SKM-1 treated with dmso at 0.1 percent for 144 hours (cell line): ENCODE measurements around the gene NDST1.
"Not testable (repeated sequence)": the region's sequence is repeated elsewhere in the genome, so short reads cannot be mapped to it uniquely, and the experiment has no call there.

Experiments used
- DNase-seq: peaks from one replicate; lab custom pipeline; 2025; ENCODE audit not compliant: unreplicated experiment; lab: John Stamatoyannopoulos, UW

Gene NDST1

DNA sequence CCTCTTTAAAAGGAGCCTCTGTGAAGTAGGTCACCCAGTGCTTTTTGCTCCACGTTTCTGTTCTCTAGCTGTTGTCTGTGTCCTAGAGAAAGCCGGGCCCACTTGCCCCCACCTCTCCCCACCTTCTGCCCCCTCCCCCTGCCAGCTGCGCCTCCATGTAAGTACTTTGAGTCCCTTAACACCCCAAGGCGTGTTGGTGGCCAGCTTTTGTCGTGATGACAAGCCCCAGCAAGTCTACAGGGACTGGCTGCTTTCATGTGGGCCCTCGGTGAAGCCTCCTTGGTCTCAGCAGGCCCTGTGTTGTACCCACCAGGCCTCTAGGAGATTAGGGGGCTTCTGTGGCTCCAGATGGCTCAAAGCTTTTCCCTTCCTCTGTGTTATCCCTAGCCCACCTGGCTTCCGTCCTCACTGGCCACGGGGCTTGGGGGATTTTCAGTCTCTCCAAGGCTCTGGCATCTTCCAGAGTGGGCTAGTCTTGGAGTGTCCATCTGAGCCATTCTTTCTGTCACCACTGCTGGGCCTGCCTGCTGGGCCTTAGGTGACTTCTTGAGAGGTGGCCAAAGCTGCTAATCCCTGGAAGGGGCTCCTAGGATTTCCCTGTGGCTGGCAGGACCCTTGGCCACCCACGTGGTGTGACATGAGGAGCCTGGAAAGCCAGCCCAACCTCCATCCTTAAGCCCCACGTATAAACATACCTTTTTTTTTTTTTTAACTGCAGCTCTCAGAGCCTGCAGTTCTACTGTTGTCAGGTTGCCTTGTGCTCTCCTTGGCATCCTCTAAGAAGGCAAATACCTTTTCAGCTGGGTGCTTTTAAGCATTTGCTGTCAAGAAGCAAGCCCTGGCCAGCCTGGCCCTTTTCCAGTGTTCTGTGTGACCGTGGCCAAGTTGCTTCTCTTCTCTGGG lies 1.1 kb upstream of the NDST1 start:
- no peak for DNase-seq

DNA sequence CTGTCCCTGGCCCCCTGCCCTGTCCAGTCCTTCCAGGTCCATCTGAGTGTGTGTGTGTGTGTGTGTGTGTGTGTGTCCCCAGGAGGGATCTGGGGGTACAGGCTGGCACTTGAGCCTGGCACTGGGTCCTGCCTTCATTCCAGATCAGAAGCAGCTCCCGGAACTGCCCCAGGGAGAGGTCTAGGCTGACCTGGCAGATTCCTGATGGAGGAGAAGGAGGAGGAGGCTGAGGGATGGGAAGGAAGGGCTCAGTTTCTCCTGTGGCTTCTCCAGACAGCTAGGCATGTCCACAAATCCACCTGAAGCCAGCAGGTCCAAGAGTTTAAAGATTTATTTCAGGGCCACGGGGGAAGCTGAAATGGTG lies 328 bp downstream of the NDST1 start:
- DNase-seq, result no peak

DNA sequence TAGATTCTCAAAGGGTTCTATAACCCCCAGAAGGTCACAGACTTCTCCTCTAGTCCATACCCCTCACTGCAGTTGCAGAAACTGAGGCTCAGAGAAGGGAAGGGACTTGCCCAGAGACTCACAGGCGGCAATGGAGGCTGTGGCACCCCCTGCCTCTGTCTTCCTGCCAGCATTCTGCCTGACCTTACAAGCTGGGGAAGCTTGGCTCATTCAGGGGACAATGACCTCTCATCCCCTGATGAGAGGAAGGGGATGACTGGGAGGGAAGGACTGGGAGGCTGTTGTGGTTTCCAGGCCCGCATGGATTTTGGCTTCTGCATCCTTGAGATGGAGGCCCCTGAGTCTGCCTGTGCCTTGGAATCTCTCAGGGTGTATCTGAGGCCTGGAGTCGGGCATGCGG lies 897 bp downstream of the NDST1 start:
- no peak for DNase-seq

DNA sequence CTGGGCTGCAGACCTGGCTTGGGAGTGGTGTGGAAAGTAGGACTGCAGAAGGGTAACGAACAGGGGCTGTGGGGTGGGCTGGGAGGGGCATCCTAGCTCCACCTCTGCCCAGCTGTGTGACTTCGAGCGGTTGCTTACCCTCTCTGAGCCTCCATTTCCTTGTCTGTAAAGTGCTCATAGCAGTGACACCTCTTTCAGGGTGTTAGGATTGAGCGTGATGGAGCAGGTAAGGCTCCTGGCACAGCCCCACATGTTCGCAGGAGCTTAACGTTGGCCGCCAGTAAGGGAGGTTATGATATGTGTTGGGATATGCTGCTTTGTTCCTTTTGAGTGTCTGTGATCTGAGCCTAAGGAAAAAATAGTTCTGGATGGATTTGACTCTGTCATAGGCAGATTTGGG lies 2.1 kb downstream of the NDST1 start:
- DNase-seq, result no peak

DNA sequence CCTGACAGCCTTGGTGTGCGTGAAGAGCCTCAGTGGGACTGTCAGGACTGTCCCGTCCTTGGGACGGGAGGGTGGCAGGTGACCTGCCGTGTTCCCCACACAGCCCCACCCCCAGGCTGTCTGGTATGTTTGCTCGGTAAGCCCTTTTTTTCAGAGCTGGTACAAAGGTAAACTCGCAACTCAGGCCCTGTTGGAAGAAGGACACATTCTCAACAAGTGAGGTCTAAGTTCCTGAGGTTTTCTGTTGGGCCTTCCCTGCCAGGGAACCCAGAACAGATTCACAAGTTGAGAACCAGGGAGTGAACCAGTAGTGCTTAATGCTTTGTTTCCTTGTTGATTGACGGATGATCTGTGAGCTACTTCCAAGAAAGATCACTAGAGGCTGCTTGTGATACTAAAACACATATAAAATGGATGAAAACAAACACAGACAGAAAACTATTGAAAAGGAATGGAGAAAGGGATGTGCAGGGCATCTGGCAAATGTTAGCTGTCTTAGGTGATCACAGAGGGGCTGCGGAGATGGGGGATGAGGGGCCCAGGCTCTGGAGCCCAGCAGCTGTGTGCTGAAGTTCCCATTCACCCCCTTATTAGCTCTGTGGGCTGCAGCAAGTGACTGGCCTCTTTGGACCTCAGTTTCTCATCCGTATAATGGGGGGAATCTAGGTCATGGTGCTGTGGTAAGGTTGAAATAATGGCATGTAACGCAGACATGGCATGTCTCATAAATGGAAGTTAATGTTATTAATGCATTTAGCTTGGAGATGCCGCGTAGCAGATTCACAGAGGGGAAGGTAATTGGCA lies 2.7 kb downstream of the NDST1 start:
- DNase-seq, result no peak

DNA sequence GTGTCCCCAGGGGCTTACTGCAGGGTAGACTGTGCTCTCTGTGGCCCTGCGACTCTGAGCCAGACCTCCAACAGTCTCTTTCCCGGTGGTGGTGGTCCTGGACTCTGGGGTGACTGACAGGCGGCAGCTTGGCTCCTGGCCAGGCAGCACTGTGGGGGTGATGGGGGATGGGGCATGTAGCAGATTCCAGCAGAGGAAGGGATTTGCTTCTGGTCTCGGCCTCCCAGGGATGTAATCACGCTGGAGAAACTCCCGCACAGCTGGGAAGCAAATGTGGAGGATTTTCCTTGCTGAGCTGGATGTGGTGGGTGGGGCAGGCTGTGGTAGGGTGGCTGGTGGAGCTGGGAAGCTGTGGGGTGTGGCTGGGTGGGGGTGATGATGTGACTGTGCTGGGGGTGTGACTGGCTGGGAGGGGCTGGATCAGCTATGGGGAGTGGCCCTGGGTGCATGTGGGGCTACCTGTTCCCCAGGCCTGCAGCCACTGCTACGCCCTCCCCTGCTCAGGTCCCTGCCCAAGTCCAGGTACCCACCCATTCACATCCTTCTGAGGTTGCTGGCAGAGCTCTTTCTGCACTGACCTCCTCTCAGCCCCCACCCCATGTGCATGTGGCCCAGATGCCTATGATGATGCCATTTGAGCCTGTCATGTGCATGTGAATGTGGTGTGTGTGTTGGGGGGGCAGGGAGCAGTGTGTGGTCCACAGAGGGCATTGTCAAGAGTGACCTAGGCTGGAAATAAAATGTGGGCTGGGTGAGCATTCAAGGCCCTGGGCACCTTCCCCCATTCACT lies 3.8 kb downstream of the NDST1 start:
- no peak for DNase-seq

DNA sequence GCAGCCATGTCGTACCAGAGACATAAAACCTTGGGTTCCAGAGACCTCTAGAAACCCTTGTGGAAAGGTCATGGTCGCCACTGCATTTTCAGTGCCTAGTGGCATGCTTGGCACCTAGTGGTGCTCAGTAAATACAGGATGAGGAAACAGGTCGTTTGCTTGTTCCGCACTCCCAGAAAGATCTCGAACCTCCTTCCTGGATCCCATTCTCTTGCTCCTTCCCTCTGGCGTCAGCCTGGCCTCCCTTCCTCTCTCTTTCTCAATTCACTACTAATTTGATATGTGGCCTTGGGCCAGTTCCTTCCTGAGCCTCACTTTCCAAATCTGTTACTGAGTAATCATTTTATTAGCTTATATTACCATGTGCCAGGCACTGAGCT lies 4.4 kb downstream of the NDST1 start:
- no peak for DNase-seq

DNA sequence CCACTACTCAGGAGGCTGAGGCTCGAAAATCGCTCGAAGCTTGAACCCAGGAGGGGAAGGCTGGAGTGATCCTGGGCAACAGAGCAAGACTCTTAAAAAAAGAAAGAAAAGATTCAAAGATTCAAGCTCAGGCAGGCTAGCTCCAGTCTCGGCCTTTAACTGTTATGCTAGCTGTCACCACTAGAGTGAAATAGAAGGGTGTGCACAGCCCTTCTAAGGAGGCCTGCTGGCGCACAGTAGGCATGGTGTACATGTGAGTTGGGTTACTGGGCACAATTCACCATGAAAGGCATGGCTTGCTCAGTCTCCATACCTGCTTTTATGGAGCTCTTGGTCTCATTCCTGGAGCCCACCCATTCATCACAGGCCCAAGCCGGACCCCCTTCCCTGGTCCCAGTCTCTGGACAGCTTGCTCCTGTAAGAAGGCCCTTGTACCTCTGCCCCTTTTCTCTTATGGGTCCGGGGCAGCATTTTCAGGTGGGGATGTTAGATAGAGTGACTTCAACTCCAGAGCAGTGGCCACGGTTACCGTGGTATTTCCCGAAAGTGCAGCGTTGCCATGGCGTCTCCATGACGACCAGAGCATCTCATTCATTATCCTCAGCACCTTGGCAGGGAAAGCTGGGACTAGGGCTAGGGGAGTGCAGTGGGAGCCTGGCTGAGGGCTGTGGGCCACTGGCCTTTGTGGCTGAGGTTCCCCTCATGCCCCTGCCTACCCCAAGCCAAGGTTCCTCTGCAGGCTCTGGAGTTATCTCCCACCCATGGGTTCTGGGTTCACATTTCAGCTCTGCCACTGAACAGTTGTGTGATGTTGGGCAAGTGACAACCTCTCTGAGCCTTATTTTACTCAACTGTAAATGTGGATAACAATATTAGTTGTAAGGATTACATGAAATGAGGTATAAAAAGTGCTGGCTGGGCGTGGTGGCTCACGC lies 5.7 kb downstream of the NDST1 start:
- DNase-seq, result no peak

DNA sequence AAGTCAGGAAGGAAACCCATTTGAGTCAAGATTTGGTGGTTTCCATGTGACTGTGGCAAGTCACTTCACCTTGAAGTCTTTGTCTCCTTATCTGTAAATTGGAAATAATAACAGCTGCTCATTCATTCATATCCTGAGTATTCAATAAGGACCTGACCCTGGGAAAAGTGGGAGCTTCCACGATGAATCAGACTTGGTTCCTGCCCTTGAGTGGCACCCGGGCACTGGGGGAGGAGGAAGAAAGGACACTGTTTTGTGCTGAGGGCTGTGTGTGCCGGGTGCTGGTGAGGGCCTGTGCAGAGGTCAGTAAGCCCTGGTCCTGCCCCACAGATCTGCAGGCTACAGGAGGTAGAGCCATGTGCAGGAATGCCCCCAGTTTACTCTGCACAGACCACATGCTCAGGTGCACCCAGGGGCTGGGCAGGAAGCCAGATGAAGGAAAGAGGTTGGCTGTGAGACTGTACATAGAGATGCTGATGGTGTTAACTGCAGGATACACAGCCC lies 6.8 kb downstream of the NDST1 start:
- DNase-seq, result no peak

DNA sequence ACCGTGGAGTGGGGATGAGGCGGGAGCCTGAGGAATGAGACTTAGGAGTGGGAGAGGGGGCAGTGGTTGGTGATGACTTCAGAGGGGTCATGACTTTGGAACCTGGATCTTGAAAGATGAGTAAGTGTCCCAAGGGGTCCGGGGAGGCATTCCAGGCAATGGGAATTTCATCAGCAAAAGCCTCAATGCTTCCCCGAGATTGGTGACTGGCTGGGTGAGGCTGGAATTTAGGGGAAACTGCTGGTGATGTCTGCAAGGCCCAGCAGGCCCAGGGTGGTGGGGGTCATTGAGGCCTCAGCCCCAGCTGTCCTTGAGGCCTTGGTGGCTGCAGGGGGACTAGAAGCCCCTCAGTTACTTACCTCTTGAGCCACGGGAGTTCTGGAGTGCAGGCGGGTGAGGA lies 7.5 kb downstream of the NDST1 start:
- no peak for DNase-seq

DNA sequence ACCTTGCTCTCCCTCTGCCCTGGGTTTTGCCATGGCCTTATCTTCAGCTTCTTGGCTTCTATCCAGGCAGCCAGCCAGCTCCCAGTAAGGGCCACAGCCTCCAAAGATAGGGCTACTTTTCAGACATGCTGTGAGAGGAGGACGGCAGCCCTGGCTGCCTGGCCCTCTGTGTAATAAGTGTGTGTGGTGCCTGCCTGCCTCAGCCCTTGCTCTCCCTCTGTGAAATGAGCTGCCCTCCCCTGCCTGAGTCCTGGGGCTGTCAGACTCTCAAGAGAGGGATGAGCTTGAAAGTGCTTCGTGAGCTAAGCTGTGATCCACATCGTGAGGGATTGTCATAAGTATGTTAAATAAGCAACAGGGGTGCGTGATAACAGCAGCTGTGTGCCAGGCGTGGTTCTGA lies 8.1 kb downstream of the NDST1 start:
- DNase-seq, result no peak

DNA sequence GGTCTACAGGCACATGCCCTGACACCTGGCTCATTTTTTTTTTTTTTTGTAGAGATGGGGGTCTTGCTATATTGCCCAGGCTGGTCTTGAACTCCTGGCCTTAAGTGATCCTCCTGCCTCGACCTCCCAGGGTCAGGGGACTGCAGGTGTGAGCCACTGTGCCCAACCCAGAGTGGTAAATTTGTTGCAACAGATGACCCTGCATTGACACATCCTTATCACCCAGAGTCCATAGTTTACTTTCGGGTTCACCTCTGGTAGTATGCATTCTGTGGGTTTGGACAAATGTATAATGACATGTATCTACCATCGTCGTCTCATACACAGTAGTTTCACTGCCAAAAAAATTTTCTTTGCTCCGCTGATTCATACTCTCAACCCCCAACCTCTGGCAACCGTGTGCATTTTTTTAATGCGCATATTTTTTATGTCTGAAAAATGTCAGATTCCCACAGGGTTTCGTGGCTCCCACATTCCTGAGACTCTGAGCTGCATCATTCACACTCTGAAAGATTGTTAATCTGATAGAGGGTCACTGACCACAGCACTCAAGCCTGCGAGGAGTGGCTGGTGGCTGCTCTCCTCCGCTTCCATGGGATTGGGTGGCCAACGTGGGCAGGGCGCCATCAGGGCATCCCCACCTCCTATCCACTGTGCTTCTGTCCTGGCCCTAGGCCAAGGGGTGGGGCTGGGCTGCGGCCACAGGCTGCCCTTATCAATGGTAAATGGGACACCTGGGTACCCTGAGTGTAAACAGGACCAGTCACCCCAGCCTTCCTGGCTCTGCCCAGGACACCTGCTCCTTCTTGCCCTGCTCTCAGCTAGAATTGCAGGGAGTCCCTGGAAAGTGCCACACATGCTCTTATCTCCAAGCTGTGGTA lies 9.6 kb downstream of the NDST1 start:
- DNase-seq, result no peak

DNA sequence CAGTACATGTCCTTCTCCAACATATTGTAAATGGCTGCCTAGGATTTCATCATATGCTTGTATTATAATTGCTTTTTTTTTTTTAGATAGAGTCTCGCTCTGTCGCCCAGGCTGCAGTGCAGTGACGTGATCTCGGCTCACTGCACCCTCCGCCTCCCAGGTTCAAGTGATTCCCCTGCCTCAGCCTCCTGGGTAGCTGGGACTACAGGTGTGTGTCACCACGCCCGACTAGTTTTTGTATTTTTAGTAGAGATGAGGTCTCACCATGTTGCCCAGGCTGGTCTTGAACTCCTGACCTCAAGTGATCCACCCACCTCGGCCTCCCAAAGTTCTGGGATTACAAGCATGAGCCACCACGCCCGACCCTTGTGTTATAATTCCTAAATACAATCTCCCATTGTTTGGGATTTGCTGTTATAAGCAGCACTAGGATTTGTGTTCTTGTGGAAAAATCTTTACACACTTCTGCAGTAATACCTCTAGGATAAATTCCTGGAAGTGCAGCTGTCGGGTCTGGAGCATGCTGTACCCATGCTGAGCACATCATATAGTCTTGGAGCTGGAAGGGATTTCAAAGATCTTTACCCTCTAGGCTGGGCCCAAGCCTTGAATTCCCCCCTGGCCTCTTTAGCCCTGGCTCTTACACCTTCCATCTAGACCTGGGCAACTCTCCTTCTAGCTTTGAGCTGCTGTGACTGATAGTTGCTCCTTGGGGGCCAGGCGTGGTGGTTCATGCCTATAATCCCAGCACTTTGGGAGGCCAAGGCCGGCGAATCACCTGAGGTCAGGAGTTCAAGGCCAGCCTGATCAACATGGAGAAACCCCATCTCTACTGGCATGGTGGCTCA lies 11.0 kb downstream of the NDST1 start:
- DNase-seq, result not testable (repeated sequence)

DNA sequence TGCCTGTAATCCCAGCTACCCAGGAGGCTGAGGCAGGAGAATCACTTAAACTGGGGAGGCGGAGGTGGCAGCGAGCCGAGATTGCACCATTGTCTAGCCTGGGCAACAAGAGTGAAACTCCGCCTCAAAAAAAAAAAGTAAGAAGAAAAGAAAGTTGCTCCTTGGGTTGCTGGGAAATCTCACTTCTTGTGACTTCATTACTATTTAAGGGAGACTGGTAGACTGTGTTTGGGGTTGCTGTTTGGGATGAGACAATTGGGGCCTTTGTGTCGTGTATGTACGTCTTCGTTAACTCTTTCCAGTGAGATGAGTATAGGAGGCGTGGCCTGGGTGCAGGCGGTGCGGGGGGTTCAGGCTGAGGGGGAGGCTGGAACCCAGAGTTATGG lies 11.6 kb downstream of the NDST1 start:
- no peak for DNase-seq

DNA sequence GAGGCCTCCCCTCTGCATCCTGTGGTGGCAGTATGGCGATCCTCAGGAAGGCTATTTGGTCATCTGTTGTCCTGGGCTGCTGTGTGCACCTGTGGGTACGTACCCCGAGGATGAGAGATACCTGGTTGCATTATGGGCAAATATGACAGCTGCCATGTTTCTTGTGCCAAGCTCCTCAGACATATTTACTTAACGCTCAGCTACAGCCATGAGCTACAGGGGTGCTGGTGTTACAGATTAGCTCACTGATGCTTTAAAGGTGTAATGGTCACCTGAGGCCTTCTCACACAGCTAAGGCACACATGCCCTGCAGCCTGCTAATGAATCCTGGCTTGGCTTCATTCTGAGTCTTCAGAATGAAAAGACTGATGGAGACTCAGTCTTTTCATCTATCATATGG lies 12.0 kb downstream of the NDST1 start:
- no peak for DNase-seq

DNA sequence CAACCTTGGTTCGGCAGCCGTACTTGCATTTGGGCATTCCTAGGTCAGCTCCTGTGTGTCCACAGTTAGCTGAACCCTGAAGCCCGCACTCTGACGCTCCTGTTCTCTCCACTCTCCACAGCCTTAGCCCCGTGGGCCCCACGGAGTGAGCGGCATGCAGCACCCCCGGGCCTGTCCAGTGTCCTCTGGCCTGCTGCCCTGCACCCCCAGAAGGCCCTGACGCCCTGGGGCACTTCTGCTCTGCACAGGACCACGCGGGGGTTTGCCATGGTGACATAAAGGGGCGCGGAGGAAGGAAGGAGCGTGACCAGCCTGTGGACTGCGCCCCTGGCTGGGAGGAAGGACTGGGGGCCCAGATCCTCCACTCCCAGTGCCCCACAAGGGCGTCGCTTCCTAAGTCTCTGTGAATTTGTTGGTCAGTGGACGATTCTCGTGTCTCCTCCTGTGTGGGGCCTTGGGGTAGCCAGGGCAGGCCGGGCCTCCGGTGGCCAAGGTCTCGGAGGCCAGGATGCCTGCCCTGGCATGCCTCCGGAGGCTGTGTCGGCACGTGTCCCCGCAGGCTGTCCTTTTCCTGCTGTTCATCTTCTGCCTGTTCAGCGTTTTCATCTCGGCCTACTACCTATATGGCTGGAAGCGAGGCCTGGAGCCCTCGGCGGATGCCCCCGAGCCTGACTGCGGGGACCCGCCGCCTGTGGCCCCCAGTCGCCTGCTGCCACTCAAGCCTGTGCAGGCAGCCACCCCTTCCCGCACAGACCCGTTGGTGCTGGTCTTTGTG lies 13.0 kb downstream of the NDST1 start:
- no peak for DNase-seq

DNA sequence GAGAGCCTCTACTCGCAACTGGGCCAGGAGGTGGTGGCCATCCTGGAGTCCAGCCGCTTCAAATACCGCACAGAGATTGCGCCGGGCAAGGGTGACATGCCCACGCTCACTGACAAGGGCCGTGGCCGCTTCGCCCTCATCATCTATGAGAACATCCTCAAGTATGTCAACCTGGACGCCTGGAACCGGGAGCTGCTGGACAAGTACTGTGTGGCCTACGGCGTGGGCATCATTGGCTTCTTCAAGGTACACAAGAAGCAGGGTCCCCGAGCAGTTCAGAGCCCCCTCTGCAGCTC lies 13.5 kb downstream of the NDST1 start:
- no peak for DNase-seq

DNA sequence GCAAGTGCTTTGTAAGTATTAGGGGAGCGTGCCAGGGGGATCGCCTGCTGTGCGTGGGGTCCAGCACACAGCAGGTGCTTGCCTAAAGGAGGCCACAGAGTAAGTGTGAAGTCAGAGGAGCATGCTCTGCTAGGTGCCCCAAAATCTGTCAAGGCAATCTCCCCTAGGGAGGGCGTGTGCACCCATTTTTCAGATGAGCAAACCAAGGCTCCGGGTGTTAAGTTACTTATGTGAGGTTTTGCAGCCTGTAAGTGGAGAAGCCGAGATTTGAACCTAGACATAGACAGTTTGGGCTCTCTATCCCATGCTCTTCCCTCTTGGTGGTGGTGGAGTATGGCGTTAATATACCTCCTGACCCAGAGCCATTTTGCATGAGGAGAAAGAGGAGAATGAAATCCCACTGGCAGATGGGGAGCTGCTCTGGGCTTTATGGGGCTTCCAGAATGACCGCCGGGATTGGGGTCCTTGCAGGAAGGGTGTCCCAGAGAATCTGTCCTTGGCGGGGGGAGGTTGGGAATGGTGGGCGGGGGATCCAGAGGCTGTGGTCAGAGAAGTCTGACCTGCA lies 14.1 kb downstream of the NDST1 start:
- no peak for DNase-seq
